Muscle layer of duodenum (tissue), 2 donors: Measurements from ENCODE around the gene WWTR1.
A peak's percentile ranks its signal among the peaks of the same experiment; 100 is the strongest.

Experiments used
- H3K27ac ChIP-seq: one replicate; pipeline ENCODE4 v1.7.0; 2013; ENCODE audit warnings: mild to moderate bottlenecking, low read length
- H3K27me3 ChIP-seq: one replicate; pipeline ENCODE4 v1.7.0; 2013; ENCODE audit warnings: low read depth, mild to moderate bottlenecking, control low read depth, low read length
- H3K36me3 ChIP-seq, 2 donors: one replicate each; pipeline ENCODE4 v1.7.0; 2013; ENCODE audit warnings: low read length in 2 of 2, control low read depth in 1 of 2, mild to moderate bottlenecking in 1 of 2; ENCODE audit not compliant: insufficient read depth in 2 of 2, control insufficient read depth in 1 of 2
- H3K4me1 ChIP-seq, 2 donors: one replicate each; pipeline ENCODE4 v1.7.0; 2013; ENCODE audit warnings: low read length in 2 of 2, mild to moderate bottlenecking in 2 of 2, control low read depth in 1 of 2, moderate library complexity in 1 of 2; ENCODE audit not compliant: insufficient read depth in 2 of 2, control insufficient read depth in 1 of 2
- H3K4me3 ChIP-seq, 2 donors: one replicate each; pipeline ENCODE4 v1.7.0; 2013; ENCODE audit warnings: low read length in 2 of 2, low read depth in 1 of 2, mild to moderate bottlenecking in 1 of 2
- H3K9me3 ChIP-seq, 2 donors: one replicate each; pipeline ENCODE4 v1.7.0; 2013; ENCODE audit warnings: low read length in 2 of 2, control low read depth in 1 of 2, mild to moderate bottlenecking in 1 of 2; ENCODE audit not compliant: control insufficient read depth in 1 of 2
- donor health status: healthy.

The WWTR1 gene

DNA sequence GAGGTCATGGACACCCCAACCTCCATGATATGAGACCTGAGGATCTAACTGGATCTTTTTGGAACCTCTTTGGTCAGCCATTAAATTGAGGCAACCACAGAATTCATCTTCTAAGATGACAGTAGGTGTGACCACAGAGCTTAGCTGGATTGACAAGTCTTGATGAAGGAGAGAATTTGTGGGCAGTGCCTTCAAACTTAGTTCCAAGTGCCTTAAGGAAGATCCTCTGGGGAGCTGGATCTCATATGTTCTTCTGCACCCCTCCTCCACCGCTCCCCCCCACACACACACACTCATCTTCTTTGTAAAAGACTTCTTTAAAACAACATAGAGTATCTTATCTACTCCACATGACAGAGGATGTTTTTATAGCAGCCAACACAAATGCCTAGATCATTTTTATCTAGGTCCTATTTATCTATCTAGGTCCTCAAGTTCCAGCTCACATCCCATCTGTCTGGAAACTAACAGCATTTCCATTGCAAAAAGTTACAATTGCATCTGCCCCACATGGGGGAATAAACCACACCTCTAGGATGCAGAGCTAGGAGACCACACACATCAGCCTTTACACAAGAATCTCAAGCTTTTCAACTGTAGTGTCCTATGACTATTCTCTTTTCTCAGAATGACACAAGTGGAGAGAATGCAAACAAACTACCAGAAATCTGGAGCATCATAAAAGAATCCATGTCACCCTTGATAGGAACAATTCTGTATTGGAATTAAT lies 37.4 kb downstream of the WWTR1 start:
- H3K4me3 ChIP-seq = no peak overlapping the region
- H3K36me3 ChIP-seq = peaks cover 0 to 4% of the 10 kb centered on the region in 2 donors
- peaks cover 4 to 35% of the 10 kb centered on the region in 2 donors for H3K4me1 ChIP-seq
- H3K9me3 ChIP-seq = no peaks in the 10 kb centered on the region
- H3K27ac ChIP-seq = peak overlapping the region; percentile 25
- no peaks in the 10 kb centered on the region for H3K27me3 ChIP-seq

DNA sequence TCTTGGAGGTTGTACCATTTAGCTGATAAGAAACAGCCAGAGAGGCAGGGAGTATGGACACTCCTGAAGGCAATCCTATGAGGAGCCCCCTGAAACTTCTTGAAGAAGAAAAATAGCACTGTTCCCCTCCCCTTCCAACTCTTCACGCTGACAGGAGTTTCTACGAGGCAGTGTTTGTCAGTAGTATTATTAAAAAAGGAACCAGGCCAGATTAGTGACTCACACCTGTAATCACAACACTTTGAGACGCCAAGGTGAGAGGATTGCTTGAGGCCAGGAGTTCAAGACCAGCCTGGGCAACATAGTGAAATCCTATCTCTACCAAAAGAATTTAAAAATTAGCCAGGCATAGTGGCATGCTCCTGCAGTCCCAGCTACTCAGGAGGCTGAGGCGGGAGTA lies 38.7 kb downstream of the WWTR1 start:
- Histone ChIP-seq H3K9me3 (no peaks in the 10 kb centered on the region), H3K4me3 (no peak overlapping the region), H3K27me3 (no peaks in the 10 kb centered on the region), H3K4me1 (peaks cover 4 to 30% of the 10 kb centered on the region in 2 donors), H3K27ac (no peak overlapping the region), H3K36me3 (peaks cover 0 to 4% of the 10 kb centered on the region in 2 donors)

DNA sequence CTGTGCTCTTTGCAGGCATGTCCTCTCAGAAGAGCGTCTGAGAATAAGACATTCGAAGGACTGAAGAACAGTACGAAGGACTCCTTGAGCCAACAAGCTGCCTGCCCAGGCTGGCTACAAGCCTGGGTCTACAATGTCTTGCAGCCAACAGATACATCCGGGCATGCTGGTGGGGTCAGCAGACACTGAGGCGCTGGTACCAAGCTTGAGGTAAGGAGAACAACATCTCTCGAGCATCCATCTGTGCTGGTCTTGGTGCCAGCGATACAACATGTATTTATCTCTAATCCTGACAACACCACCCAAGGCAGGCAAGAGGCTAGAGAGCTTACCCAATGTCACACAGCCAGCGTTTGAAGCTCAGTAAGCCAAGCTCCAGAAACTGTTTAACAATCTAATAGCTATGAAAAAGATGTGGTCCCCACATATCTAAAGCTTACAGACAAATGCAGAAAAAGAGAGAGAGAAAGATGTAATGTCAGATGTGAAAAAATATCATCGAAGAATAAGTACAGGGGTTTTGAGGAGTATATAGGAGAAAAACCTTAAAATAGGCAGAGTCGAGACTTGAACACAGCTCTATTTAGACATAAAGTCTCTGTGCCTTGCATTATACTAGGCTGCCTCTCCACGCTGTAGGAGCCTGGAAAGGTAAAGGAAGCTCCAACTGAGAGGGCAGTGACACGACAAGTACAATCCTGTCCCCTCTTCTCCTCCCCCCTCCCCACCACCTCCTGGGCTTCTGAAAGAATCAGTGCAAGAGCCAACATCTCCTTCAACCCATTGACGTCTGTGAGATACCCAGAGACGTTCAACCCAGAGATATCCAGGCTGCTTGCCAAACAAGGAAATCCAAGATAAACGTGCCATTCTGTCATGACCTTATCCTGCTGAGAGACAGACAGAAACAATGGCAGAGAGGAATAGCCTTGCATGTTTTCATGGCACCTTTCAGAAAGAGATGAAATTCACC lies 39.4 kb downstream of the WWTR1 start:
- Histone ChIP-seq H3K4me3 (no peak overlapping the region), H3K4me1 (peaks cover 4 to 23% of the 10 kb centered on the region in 2 donors)

DNA sequence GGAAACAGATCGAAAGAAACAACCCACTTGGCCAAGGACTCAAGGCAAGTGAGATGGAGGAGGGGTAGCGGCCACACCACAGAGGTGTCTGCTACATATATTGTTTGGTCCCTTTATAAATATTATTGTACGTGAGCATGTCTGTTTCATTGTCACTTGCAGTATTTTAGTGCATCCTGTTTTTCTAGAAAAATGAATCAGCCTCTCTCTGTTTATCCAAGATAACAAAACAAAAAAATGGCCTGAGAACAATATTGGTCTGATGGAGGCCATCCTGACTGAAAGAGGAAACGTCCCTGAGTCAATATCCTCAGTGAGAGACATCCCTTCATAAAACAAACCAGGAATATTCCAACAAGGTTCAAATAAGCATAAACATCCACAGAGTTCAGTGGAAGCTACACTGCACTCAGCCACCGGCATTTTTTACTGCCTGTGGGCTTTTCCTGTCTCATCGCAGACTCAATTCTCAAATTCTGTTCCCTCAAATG lies 42.0 kb downstream of the WWTR1 start:
- H3K27me3 ChIP-seq = no peaks in the 10 kb centered on the region
- H3K36me3 ChIP-seq = peaks cover 0 to 1% of the 10 kb centered on the region in 2 donors
- H3K4me3 ChIP-seq = no peak overlapping the region
- H3K27ac ChIP-seq = peak overlapping the region; percentile 3
- H3K9me3 ChIP-seq = no peaks in the 10 kb centered on the region
- H3K4me1 ChIP-seq = peaks cover 4 to 17% of the 10 kb centered on the region in 2 donors

More for the DNA sequence above, 39.4 kb downstream of the WWTR1 start:
- Histone ChIP-seq H3K9me3 (no peaks in the 10 kb centered on the region), H3K27me3 (no peaks in the 10 kb centered on the region), H3K36me3 (peaks cover 0 to 4% of the 10 kb centered on the region in 2 donors), H3K27ac (no peak overlapping the region)

DNA sequence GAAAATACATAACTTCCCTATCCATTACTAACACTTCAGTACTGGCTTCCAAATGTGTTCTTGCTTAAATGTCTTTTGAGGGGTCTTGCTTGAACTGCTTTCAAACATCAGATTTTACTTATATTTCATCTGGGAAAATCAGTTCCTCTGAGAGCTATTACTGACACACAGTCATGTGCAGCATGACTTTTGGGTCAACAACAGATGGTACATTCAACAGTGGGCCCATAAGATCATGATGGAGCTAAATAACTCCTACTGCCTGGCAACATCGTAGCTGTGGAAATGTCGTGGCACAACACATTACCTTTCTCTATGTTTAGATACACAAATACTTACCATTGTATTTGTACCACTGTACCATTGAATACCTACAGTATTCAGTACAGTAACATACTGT lies 43.8 kb downstream of the WWTR1 start:
- no peaks in the 10 kb centered on the region for H3K27me3 ChIP-seq
- peaks cover 0 to 22% of the 10 kb centered on the region in 2 donors for H3K4me1 ChIP-seq
- H3K9me3 ChIP-seq = no peaks in the 10 kb centered on the region
- H3K27ac ChIP-seq = no peak overlapping the region
- H3K4me3 ChIP-seq = no peak overlapping the region
- H3K36me3 ChIP-seq = no peaks in the 10 kb centered on the region

DNA sequence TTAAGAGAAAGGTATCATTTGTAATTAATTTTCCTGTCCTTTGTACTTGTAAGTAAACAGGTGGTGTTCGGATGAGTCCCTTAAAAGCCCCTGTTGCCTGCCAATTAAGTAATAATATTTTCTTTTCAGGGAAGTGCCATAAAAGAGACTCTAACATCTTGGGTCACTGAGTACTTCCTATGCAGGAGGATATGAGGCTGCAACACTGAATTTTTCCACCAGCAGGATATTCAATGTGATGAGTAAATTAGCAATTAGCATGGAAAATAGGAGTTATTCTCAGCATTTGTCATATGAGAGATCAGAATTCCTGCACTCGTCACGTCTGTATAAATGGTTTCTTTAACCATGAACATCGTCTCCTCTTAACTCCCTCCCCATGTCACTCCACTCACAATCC lies 45.4 kb downstream of the WWTR1 start:
- Histone ChIP-seq H3K9me3 (no peaks in the 10 kb centered on the region), H3K4me1 (peaks cover 0 to 18% of the 10 kb centered on the region in 2 donors), H3K27ac (no peak overlapping the region), H3K36me3 (no peaks in the 10 kb centered on the region), H3K27me3 (no peaks in the 10 kb centered on the region), H3K4me3 (no peak overlapping the region)

DNA sequence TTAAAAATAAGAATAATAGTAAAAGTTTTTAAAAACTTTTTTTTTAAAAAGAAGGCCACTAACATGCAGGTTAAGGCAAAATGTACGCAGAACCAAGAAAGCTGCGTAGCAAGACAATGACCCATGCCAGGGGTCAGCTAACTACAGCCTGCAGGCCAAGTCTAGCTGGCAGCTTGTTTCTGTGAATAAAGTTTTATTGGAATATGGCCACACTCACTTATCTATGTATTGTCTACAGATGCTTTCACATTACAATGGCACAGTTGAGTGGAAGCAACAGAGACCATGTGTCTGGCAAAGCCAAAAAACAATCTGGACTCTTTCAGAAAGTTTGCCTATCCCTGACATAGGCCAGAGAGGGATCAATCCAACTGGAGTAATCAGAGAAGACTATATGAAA lies 46.7 kb downstream of the WWTR1 start:
- Histone ChIP-seq H3K4me1 (peaks cover 0 to 19% of the 10 kb centered on the region in 2 donors), H3K27me3 (no peaks in the 10 kb centered on the region), H3K36me3 (no peaks in the 10 kb centered on the region), H3K27ac (no peak overlapping the region), H3K9me3 (no peaks in the 10 kb centered on the region), H3K4me3 (no peak overlapping the region)

DNA sequence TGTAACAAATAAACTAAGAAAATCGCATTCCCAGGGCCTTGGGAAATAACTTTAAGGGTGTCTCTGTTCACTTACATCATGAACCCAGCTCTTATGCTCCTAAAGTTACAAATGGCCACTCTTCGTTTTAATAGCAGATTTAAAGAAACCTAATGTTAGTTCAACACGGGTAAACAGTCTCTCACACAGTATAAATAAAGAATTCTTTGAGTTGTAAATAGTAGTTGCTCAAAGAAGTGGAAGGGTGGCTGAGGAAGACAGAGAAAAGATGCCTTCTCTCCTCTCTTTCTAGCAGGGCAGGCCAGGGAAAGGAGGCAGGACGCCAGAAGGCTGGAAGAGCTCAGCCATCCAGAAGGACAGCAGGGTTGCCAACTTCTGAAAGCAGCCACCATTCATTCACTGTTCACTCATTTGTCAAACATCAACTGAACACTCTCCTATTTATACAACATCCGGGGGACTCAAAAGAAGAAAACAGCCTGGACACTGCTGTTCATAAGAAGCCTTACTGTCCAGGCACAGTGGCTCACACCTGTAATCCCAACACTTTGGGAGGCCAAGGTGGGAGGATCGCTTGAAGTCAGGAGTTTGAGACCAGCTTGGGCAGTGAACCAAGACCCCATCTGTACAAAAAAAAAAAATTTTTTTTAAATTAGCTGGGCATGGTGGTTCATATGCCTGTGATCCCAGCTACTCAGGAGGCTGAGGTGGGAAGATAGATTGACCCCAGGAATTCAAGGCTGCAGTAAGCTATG lies 47.3 kb downstream of the WWTR1 start:
- peak overlapping the region; percentile 27 for H3K27ac ChIP-seq
- H3K4me1 ChIP-seq = peaks cover 0 to 15% of the 10 kb centered on the region in 2 donors
- no peaks in the 10 kb centered on the region for H3K27me3 ChIP-seq
- no peaks in the 10 kb centered on the region for H3K9me3 ChIP-seq
- no peaks in the 10 kb centered on the region for H3K36me3 ChIP-seq
- no peak overlapping the region for H3K4me3 ChIP-seq

DNA sequence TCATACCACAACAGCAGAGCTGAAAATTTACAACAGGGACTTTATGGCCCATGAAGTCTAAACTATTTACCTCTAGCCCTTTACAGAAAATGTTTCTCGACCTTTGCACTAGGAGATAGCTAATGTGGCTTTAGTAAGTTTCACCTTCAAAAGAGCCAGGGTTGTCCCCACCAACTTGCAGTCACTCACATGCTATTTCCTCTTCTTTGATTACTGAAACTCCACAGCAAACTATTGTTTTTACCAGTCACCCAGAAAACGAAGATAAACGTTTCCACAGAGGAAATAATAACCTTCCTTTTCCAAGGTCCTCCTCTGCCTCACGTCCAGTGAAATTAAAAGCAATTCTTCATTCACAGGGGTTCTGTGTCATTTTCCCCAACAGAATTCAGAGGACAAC lies 48.2 kb downstream of the WWTR1 start:
- H3K27ac ChIP-seq = peak overlapping the region; percentile 1
- no peaks in the 10 kb centered on the region for H3K9me3 ChIP-seq
- H3K27me3 ChIP-seq = no peaks in the 10 kb centered on the region
- H3K36me3 ChIP-seq = no peaks in the 10 kb centered on the region
- H3K4me3 ChIP-seq = no peak overlapping the region
- H3K4me1 ChIP-seq = peaks cover 0 to 22% of the 10 kb centered on the region in 2 donors

DNA sequence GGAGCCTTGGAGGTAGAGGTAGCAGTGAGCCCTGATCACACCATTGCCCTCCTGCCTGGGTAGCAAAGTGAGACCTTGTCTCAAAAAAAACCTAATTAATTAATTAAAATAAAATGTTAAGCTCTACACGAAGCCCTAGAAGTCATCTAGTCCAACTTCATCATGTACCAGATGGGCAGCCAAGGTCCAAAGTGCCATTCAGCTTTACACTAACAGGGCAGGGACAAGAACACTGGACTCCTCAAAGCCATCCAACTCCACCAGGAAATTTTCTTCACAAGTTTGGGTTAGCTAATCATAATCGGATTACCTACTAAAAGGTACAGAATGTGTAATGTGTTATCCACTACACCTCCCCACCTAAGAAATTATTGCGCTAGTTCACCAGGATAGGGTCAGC lies 48.8 kb downstream of the WWTR1 start:
- Histone ChIP-seq H3K4me3 (no peak overlapping the region), H3K4me1 (peaks cover 0 to 28% of the 10 kb centered on the region in 2 donors), H3K9me3 (no peaks in the 10 kb centered on the region), H3K27ac (no peak overlapping the region), H3K36me3 (no peaks in the 10 kb centered on the region), H3K27me3 (no peaks in the 10 kb centered on the region)

DNA sequence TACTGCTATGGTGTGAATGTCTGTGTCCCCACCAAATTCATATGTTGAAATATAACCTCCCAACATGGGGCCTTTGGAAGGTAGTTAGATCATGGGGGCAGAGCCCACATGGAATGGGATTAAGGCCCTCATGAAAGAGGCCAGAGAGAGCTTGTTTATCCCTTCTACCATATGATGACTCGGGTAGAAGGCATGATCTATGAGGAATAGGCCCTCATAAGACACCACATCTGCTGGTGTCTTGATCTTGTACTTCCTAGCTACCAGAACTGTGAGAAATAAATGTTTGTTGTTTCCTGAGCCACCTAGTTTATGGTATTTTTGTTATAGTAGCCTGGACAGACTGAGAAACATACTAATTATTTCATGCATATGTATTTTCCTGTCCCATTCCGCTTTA lies 51.9 kb downstream of the WWTR1 start:
- no peaks in the 10 kb centered on the region for H3K36me3 ChIP-seq
- no peak overlapping the region for H3K4me3 ChIP-seq
- no peaks in the 10 kb centered on the region for H3K9me3 ChIP-seq
- peaks cover 5 to 33% of the 10 kb centered on the region in 2 donors for H3K4me1 ChIP-seq
- H3K27me3 ChIP-seq = no peaks in the 10 kb centered on the region
- no peak overlapping the region for H3K27ac ChIP-seq
